HG02884 (cell line): ENCODE results near the gene NUDT7.
A peak's percentile ranks its signal among the peaks of the same experiment; 100 is the strongest.

ENCODE experiments used
- ATAC-seq: cut with Tn5 transposase; IDR thresholded peaks from one replicate; pipeline ENCODE4 v1.9.1; 2021; ENCODE audit warnings: mild to moderate bottlenecking, moderate library complexity; ENCODE audit not compliant: unreplicated experiment

Gene NUDT7

GRCh38 chr16:77723108-77723514 lies 797 bp downstream of the NUDT7 start:
- peak; percentile 12 for ATAC-seq

GRCh38 chr16:77724174-77724573 lies 1.9 kb downstream of the NUDT7 start:
- no peak for ATAC-seq

GRCh38 chr16:77729951-77730350 lies 7.6 kb downstream of the NUDT7 start:
- no peak for ATAC-seq

- ATAC-seq, result no peak
Measured at GRCh38 chr16:77732241-77732946, 10.1 kb downstream of the NUDT7 start.

- peak; percentile 85 for ATAC-seq
Measured at GRCh38 chr16:77736879-77737278, 14.6 kb downstream of the NUDT7 start.

GRCh38 chr16:77738706-77739558 lies 16.6 kb downstream of the NUDT7 start:
- ATAC-seq, result no peak

- ATAC-seq, result no peak
Measured at GRCh38 chr16:77739559-77739892, 17.2 kb downstream of the NUDT7 start.

- no peak for ATAC-seq
Measured at GRCh38 chr16:77744141-77744540, 21.8 kb downstream of the NUDT7 start.

- ATAC-seq, result no peak
Measured at GRCh38 chr16:77745972-77746371, 23.7 kb downstream of the NUDT7 start.

- ATAC-seq, result no peak
Measured at GRCh38 chr16:77748421-77749005, 26.2 kb downstream of the NUDT7 start.

GRCh38 chr16:77749415-77749814 lies 27.1 kb downstream of the NUDT7 start:
- no peak for ATAC-seq

- no peak for ATAC-seq
Measured at GRCh38 chr16:77758046-77758445, 35.7 kb downstream of the NUDT7 start.

GRCh38 chr16:77758508-77758907 lies 36.2 kb downstream of the NUDT7 start:
- no peak for ATAC-seq

GRCh38 chr16:77759201-77759600 lies 36.9 kb downstream of the NUDT7 start:
- ATAC-seq, result no peak

GRCh38 chr16:77759821-77760220 lies 37.5 kb downstream of the NUDT7 start:
- no peak for ATAC-seq

- ATAC-seq, result no peak
Measured at GRCh38 chr16:77760800-77761199, 38.5 kb downstream of the NUDT7 start.

- no peak for ATAC-seq
Measured at GRCh38 chr16:77761204-77761603, 38.9 kb downstream of the NUDT7 start.

- no peak for ATAC-seq
Measured at GRCh38 chr16:77762262-77762661, 39.9 kb downstream of the NUDT7 start.

- no peak for ATAC-seq
Measured at GRCh38 chr16:77763994-77764393, 41.7 kb downstream of the NUDT7 start.

- ATAC-seq, result no peak
Measured at GRCh38 chr16:77767211-77767610, 44.9 kb downstream of the NUDT7 start.

- ATAC-seq, result no peak
Measured at GRCh38 chr16:77767826-77768225, 45.5 kb downstream of the NUDT7 start.
